ENCODE results near the gene ZNF892.
A peak's percentile ranks its signal among the peaks of the same experiment; 100 is the strongest.

Gene ZNF892

DNA sequence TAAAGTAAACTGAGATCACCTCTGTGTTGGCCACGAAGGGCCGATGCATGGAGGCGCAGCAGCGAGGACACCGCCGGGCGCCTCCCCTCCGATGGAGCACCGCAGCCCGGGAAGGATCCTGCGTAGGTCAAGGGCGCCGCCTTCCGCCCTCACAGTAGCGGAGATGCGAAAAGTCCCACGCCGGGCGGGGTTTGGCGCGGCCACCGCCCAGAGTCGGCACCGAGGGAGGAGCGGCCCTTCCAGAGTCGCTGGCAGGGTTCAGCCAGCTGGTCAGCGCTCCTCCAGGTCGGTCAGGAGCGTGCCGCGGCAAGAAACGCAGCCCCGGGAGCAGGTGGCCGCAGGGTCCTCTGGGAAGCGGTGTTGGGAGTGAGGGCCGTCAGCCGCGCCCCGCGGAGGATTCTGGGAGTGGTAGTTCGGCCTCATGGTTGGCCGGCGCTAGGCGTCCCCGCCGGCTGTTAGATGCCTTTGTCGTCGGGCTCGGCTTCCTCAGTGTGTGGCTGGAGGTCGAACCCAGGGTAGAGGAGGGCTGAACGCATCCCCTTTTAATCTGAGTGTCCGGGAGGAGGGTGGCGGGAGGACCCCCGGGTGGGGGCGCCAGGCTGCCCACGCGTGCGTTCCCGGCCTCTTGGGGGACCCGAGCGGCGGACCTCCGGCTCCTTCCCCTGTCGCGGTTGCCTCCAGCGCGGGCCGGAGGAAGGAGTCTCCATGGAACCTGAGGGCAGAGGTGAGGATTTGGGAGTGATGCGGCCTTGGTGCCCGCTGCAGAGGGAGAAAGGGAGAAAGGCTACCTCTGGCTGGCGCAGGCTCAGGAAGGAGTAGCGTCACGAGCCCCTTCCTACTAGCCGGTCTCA lies at the start of gene ZNF892:
ZNF892 (plus strand) TSS at position 411 of the 851 bp plus-strand sequence; CDS start at position 706, 295 bp downstream.
- peak; percentile 78 to 79 for DNase-seq

GRCh38 chr2:95158441-95158840 lies 48.9 kb upstream of the ZNF892 start:
- no peak for DNase-seq

DNA sequence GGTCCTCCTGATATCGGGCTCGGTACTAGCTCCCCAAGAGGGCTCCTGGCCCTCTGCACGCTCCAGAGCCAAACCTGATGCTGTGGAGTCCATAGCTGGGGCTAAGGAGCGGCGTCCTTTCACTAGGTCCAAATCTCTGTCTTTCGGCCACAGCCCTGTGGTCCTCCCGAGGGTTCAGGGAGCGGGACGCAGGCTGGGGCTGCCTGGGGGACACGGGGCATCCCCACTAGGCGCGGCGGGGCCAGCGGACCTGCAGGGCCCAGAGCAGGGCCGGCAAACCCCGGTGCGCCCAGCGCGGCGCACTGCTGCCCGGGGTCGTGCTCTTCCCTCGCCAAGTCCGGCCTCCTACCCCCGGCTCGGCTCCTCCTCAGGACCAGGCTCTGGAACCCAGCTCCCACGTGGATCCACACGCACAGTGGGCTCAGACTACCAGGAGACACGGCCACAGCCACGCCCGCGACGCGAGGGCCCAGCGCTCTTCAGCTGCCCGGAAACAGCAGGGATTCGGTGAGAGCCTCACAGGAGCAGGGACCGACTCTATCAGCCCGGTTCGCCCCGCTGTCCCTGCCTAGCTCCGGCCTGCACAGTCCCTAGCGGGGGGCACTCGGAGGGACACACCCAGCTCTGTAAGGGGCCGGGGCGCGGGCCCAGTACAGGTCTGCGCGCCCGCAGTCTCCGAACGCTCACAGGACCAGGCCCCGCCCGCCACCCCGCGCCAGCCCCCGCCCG lies 48.3 kb upstream of the ZNF892 start:
- no peak for DNase-seq

- peak; percentile 68 to 76 for DNase-seq
Observed at GRCh38 chr2:95159690-95160449, 47.5 kb upstream of the ZNF892 start, which contains the start of gene ZNF514. Gene ZNF514 (minus strand): TSS chr2:95159848. CDS start chr2:95153253, 6,595 bp downstream.

- DNase-seq, result no peak
Observed at GRCh38 chr2:95165030-95165370, 42.3 kb upstream of the ZNF892 start.

- DNase-seq, result peak; percentile 96 to 98
Observed at GRCh38 chr2:95165371-95166064, 41.8 kb upstream of the ZNF892 start, which contains the start of gene ZNF2. Gene ZNF2 (plus strand): TSS chr2:95165809. CDS start chr2:95176227, 10,418 bp downstream.

DNA sequence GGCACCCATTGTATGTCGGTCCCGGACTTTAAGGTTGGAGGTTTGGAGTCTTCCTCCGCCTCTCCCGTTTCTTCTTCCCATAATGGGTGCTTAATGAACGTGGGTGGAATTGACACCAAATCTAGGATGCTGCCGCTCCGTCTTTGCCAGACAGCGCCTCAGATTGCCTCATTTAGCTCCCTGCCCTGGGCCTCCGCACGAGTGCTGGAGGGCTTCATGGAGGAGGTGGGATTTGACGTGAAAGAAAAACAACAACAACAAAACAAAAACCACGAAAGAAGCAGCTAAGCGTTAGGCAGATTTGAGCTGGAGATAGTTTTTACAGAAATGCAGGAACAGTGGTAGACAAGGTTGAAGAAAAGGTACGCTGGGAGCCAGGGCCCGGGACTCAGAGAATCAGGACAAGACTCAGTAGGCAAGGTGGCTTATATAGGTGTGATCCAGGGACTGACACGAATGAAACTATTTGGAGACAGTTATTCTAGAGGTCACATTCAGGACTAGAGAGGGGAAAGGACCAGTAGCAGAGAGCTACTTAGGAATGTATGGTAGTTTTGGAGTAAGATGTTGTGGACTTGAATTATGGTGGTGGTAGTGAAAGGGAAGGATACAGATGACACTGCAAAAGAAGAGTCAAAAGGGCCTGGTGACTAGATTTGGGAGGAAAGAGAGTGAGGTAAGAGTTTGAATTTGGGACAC lies 41.1 kb upstream of the ZNF892 start:
- DNase-seq, result no peak

GRCh38 chr2:95171902-95172301 lies 35.4 kb upstream of the ZNF892 start:
- no peak for DNase-seq

- DNase-seq, result no peak
Observed at GRCh38 chr2:95174031-95174542, 33.2 kb upstream of the ZNF892 start.

GRCh38 chr2:95179451-95179850 lies 27.9 kb upstream of the ZNF892 start:
- no peak for DNase-seq

- no peak for DNase-seq
Observed at GRCh38 chr2:95181774-95182173, 25.5 kb upstream of the ZNF892 start.

GRCh38 chr2:95185197-95185596 lies 22.1 kb upstream of the ZNF892 start:
- no peak for DNase-seq

GRCh38 chr2:95185973-95186372 lies 21.3 kb upstream of the ZNF892 start:
- DNase-seq, result no peak

DNA sequence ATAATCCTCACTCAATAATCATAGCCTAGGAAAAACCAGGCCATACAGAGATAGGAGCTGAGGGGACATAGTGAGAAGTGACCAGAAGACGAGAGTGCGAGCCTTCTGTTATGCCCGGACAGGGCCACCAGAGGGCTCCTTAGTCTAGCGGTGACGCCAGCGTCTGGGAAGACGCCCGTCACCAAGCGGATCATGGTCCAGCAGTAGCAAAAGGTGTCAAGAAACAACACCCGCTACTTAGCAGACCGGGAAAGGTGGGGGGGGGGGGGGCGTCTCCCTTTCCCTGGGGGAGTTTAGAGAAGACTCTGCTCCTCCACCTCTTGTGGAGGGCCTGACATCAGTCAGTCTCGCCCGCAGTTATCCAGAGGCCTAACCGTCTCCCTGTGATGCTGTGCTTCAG lies 14.4 kb upstream of the ZNF892 start:
- DNase-seq, result peak; percentile 14 to 32

GRCh38 chr2:95203911-95204310 lies 3.4 kb upstream of the ZNF892 start:
- no peak for DNase-seq

DNA sequence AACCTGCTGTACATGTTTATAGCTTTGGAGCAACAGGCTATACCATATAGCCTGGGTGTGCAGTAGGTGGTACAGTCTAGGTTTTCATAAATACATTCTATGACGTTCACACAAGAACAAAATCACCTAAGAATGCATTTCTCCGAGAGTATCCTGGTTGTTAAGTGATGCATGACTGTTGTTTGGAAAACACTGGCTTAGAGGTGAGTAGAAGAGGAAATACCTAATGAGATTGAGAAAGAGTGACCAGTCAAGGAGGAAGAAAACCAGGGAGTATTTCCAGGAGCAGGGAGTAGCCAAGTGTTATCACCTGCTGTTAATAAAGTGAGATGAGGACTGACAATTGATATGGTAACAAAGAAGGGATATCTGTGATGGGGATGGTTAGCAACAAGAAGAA lies 2.9 kb upstream of the ZNF892 start:
- no peak for DNase-seq

GRCh38 chr2:95206096-95206495 lies 1.2 kb upstream of the ZNF892 start:
- DNase-seq, result no peak

DNA sequence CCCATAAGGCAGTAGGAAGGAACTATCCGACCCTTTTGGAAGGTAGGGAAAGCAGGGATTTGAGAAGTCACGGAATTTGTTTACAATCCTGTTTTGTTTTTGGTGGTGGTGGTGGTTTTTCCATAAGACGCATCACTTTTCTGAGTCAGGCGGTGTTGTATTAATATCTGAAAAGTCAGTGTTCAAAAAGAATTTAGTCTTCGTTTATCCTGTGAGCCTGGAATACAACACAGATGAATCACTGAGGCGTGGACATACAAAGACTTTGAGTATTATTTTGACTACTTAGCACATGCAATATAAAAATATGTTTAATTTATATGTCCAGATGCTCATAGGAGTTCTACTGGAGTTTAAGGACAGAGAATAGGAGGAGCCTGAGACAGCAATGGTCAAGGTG lies 785 bp downstream of the ZNF892 start:
- no peak for DNase-seq

- DNase-seq, result no peak
Observed at GRCh38 chr2:95215018-95215612, 7.8 kb downstream of the ZNF892 start.

GRCh38 chr2:95220449-95220848 lies 13.1 kb downstream of the ZNF892 start:
- no peak for DNase-seq

GRCh38 chr2:95225658-95226057 lies 18.3 kb downstream of the ZNF892 start:
- no peak for DNase-seq

Measured in activated CD4-positive, alpha-beta T cell treated with anti-CD3 and anti-CD28 coated beads for 4 hours (primary cell).